IMR-90 (cell line): Measurements from ENCODE around the gene RPUSD4. TPM values are rescaled to one million over a fixed set of nuclear protein-coding genes. Genes with fewer than 3 reads are reported as not detected.
"Not testable (repeated sequence)": the region's sequence is repeated elsewhere in the genome, so short reads cannot be mapped to it uniquely, and the experiment has no call there.

Experiments
- ATAC-seq: fragments of 200-7000 bp; cut with Tn5 transposase; 2 replicates; pipeline ENCODE4 v1.9.1; 2020; ENCODE audit warnings: low read depth, mild to moderate bottlenecking, moderate library complexity
- BruUV-seq: library from RNA; stranded (reverse); fragments of 400-500 nt; replicated peaks from 2 replicates; lab custom pipeline; 2021; lab: Mats Ljungman, UMichigan
- CTCF ChIA-PET: fragments of 300-600 bp; formaldehyde crosslinking; extraction: SDS; loops from one replicate; lab custom pipeline; 2021; ENCODE audit warnings: antibody characterized with exemption; lab: Yijun Ruan, JAX
- POLR2A ChIA-PET: fragments of 300-600 bp; sonication (Branson Sonifier 250); formaldehyde crosslinking; loops from one replicate; lab custom pipeline; 2022; ENCODE audit warnings: antibody characterized with exemption; ENCODE audit not compliant: unreplicated experiment; lab: Charles Lee
- DNase-seq: peaks from one replicate; pipeline ENCODE4 v3.0.0; 2013
- H2AFZ ChIP-seq: replicated peaks from 2 replicates; pipeline ENCODE3; 2013; ENCODE audit warnings: low read length, mild to moderate bottlenecking; ENCODE audit not compliant: poor library complexity
- H2AK5ac ChIP-seq: 2 replicates; pipeline ENCODE4 v1.6.1; 2013; ENCODE audit warnings: low read depth, low read length, inconsistent platforms
- H2AK9ac ChIP-seq: replicated peaks from 2 replicates; pipeline ENCODE3; 2013; ENCODE audit warnings: mild to moderate bottlenecking, low read depth, low read length, moderate library complexity; ENCODE audit not compliant: poor library complexity
- H2BK120ac ChIP-seq: 2 replicates; pipeline ENCODE4 v1.6.1; 2013; ENCODE audit warnings: low read depth, low read length, inconsistent platforms
- H2BK15ac ChIP-seq: 3 replicates; pipeline ENCODE4 v1.6.1; 2013; ENCODE audit warnings: low read depth, low read length, inconsistent platforms
- H2BK20ac ChIP-seq: 2 replicates; pipeline ENCODE4 v1.6.1; 2013; ENCODE audit warnings: low read depth, mild to moderate bottlenecking, inconsistent platforms, low read length, moderate library complexity
- H2BK5ac ChIP-seq: 2 replicates; pipeline ENCODE4 v1.6.1; 2013; ENCODE audit warnings: mild to moderate bottlenecking, low read depth, low read length, inconsistent platforms; ENCODE audit not compliant: poor library complexity, severe bottlenecking
- H3K14ac ChIP-seq: replicated peaks from 2 replicates; pipeline ENCODE4 v1.6.1; 2013; ENCODE audit warnings: low read depth, low read length, inconsistent platforms
- H3K18ac ChIP-seq: 2 replicates; pipeline ENCODE4 v1.6.1; 2013; ENCODE audit warnings: low read depth, low read length, control low read depth
- H3K23ac ChIP-seq: 2 replicates; pipeline ENCODE4 v1.6.1; 2013; ENCODE audit warnings: low read depth, low read length, inconsistent platforms
- H3K27ac ChIP-seq: 2 replicates; pipeline ENCODE4 v1.5.1; 2013; ENCODE audit warnings: mild to moderate bottlenecking, control low read depth, low read length; ENCODE audit not compliant: insufficient read depth
- H3K27me3 ChIP-seq: 2 replicates; pipeline ENCODE4 v1.6.1; 2013; ENCODE audit warnings: low read length; ENCODE audit not compliant: control insufficient read depth, insufficient read depth
- H3K36me3 ChIP-seq: 2 replicates; pipeline ENCODE4 v1.6.1; 2013; ENCODE audit warnings: low read length, mixed read lengths; ENCODE audit not compliant: control insufficient read depth, insufficient read depth
- H3K4ac ChIP-seq: 2 replicates; pipeline ENCODE4 v1.6.1; 2013; ENCODE audit warnings: low read depth, low read length, inconsistent platforms
- H3K4me1 ChIP-seq: 2 replicates; pipeline ENCODE4 v1.6.1; 2013; ENCODE audit warnings: low read length, mixed read lengths; ENCODE audit not compliant: control insufficient read depth, insufficient read depth
- H3K4me2 ChIP-seq: 2 replicates; pipeline ENCODE4 v1.6.1; 2013; ENCODE audit warnings: low read depth, mild to moderate bottlenecking, control low read depth, low read length, moderate library complexity
- H3K4me3 ChIP-seq: 2 replicates; pipeline ENCODE4 v1.5.1; 2013; ENCODE audit warnings: low read depth, mild to moderate bottlenecking, control low read depth, low read length, moderate library complexity; ENCODE audit not compliant: insufficient read depth
- H3K56ac ChIP-seq: 2 replicates; pipeline ENCODE4 v1.6.1; 2013; ENCODE audit warnings: low read length, inconsistent platforms; ENCODE audit not compliant: insufficient read depth; ENCODE audit errors: extremely low read depth
- H3K79me1 ChIP-seq, 2 experiments: 2 replicates each; pipeline ENCODE4 v1.6.1; 2013; ENCODE audit warnings: low read length in 2 of 2, inconsistent platforms in 1 of 2, low read depth in 1 of 2
- H3K9ac ChIP-seq: 2 replicates; pipeline ENCODE4 v1.6.1; 2013; ENCODE audit warnings: low read depth, low read length, control low read depth
- H3K9me1 ChIP-seq: 2 replicates; pipeline ENCODE4 v1.6.1; 2013; ENCODE audit warnings: low read length, inconsistent platforms; ENCODE audit not compliant: insufficient read depth
- H3K9me3 ChIP-seq: 2 replicates; pipeline ENCODE4 v1.6.1; 2013; ENCODE audit warnings: low read length; ENCODE audit not compliant: control insufficient read depth, insufficient read depth
- H4K20me1 ChIP-seq: 2 replicates; pipeline ENCODE4 v1.6.1; 2013; ENCODE audit warnings: low read length, inconsistent platforms; ENCODE audit not compliant: insufficient read depth
- H4K5ac ChIP-seq: 2 replicates; pipeline ENCODE4 v1.6.1; 2013; ENCODE audit warnings: mild to moderate bottlenecking, low read depth, low read length, control low read depth
- H4K8ac ChIP-seq, 2 experiments: 2 replicates each; pipeline ENCODE4 v1.6.1; 2013; ENCODE audit warnings: low read depth in 2 of 2, low read length in 2 of 2, control low read depth in 1 of 2, inconsistent platforms in 1 of 2
- H4K91ac ChIP-seq: 2 replicates; pipeline ENCODE4 v1.6.1; 2013; ENCODE audit warnings: low read depth, low read length, inconsistent platforms; ENCODE audit not compliant: insufficient read depth
- WGBS, 2 experiments: methylation state at CpG; one replicate each; pipeline versions ENCODE4 v1.1.5 to v1.1.7; 2013; ENCODE audit warnings: missing lambda C conversion rate in 2 of 2; ENCODE audit not compliant: insufficient read length in 1 of 2; ENCODE audit errors: extremely low coverage in 2 of 2; 5-methylcytosine and 5-hydroxymethylcytosine counted together
- dilution Hi-C: fragments of 300-500 bp; cut with HindIII; formaldehyde crosslinking; loops from one replicate; pipeline ENCODE4 v1.14.3; 2018; ENCODE audit warnings: low sequenced_read_pairs; ENCODE audit not compliant: unreplicated experiment
- in situ Hi-C: fragments of 300-500 bp; cut with MboI; formaldehyde crosslinking; loops from 3 replicates; pipeline ENCODE4 v1.14.3; 2019; ENCODE audit warnings: low sequenced_read_pairs, inconsistent platforms, mixed read lengths
- intact Hi-C: fragments of 100-400 bp; cut with micrococcal nuclease; formaldehyde crosslinking; loops from 2 replicates; pipeline ENCODE4 v1.10.0; 2022
- polyA plus RNA-seq, 3 experiments: library from polyadenylated mRNA; depleted of rRNA; stranded (reverse); fragments of >200 nt; gene quantifications; 2 replicates each; pipeline ENCODE4 v1.2.3, GENCODE V29; 2012; ENCODE audit warnings: low replicate concordance in 1 of 3
- total RNA-seq: library from RNA; depleted of rRNA; stranded (reverse); fragments of >200 nt; gene quantifications from 2 replicates; pipeline ENCODE4 v1.2.3, GENCODE V29; 2012

Gene RPUSD4
- total and polyA plus RNA-seq, 2 of the 4 experiments (the other 2 are of a cell fraction), result 22.1 to 30.6 TPM

GRCh38 chr11:126255507-126255906, 44.1 kb upstream of the RPUSD4 start:
- H3K18ac ChIP-seq, H2AK5ac ChIP-seq, dilution Hi-C loops, H3K56ac ChIP-seq, H2BK120ac ChIP-seq, H4K91ac ChIP-seq, BruUV-seq, ATAC-seq, H2BK15ac ChIP-seq, H3K27me3 ChIP-seq, H3K9ac ChIP-seq, H2BK5ac ChIP-seq, H3K14ac ChIP-seq, H2BK20ac ChIP-seq, in situ Hi-C loops, H2AK9ac ChIP-seq, H4K20me1 ChIP-seq, CTCF ChIA-PET, H4K5ac ChIP-seq, H3K4me1 ChIP-seq, H4K8ac ChIP-seq, POLR2A ChIA-PET, H3K9me3 ChIP-seq, H3K4me3 ChIP-seq, H3K27ac ChIP-seq, H2AFZ ChIP-seq, H3K4ac ChIP-seq, DNase-seq, H3K23ac ChIP-seq, H3K4me2 ChIP-seq: not testable (repeated sequence)
- Histone ChIP-seq H3K9me1 (peaks cover 14% of the 10 kb centered on the region), H3K36me3 (peaks cover 15% of the 10 kb centered on the region), H3K79me1 (peaks cover 0 to 16% of the 10 kb centered on the region in 2 experiments; a peak in 3 of 4 replicates)
- WGBS, 2 experiments, result no CpG with 5 or more reads among the region's 5 CpGs
- intact Hi-C loops, result loop anchor here (5.0 kb wide), 1 partner anchor 43 kb away; the partner anchor contains the start of genes FAM118B and RPUSD4
